ENCODE measurements around the gene MAP7. TPM values are rescaled to one million over a fixed set of nuclear protein-coding genes. Genes with fewer than 3 reads are reported as not detected.
"Not testable (repeated sequence)": the region's sequence is repeated elsewhere in the genome, so short reads cannot be mapped to it uniquely, and the experiment has no call there.

MAP7 gene
- total and polyA plus RNA-seq, 2 experiments from 2014 or later, result 44.7 to 49.2 TPM

- TF ChIP-seq CTCF (conservative IDR thresholded peaks at IDR 0.05; ENCODE audit: low read depth in 2 of 2) (no peak), ZNF114 (CRISPR knock-in tag; IDR thresholded peaks at IDR 0.05) (no peak), EZH2phosphoT487 (IDR thresholded peaks at IDR 0.05; ENCODE audit: unreplicated experiment) (no peak), CREB1 (CRISPR knock-in tag; IDR thresholded peaks at IDR 0.05; ENCODE audit: low read depth) (no peak)
- Mint-ChIP-seq H3K36me3 (ENCODE audit: low read depth) (no peaks in the 10 kb centered on the region; the same call in 2 of the 3 replicates), H3K4me3 (peak overlapping the region; percentile 57; the same call in 2 of the 3 replicates), H3K27me3 (ENCODE audit: insufficient read depth, low read depth, poor library complexity) (peaks cover 5% of the 10 kb centered on the region), H3K27ac (peak overlapping the region; percentile 95), H3K9me3 (no peaks in the 10 kb centered on the region), H3K4me1 (peaks cover 74% of the 10 kb centered on the region)
- no peaks in the 10 kb centered on the region for H3F3A ChIP-seq (replicated peaks; ENCODE audit: low read depth)
- H3K4me3 ChIP-seq, result peak overlapping the region; percentile 20; the same call in 1 of the 2 replicates
- no peaks in the 10 kb centered on the region for H3K9me2 ChIP-seq (ENCODE audit: insufficient read depth)
- no peaks in the 10 kb centered on the region for H3K27me3 ChIP-seq (ENCODE audit: insufficient read depth)
- no peak overlapping the region for H2AFZ ChIP-seq
- peaks cover 65% of the 10 kb centered on the region for H3K79me2 ChIP-seq (replicated peaks; ENCODE audit: insufficient read depth)
- no peak for DNase-seq (ENCODE audit: low spot score)
- H3K4me1 ChIP-seq (ENCODE audit: insufficient read depth), result peaks cover 69% of the 10 kb centered on the region
- H4K20me1 ChIP-seq (replicated peaks; ENCODE audit: insufficient read depth), result no peaks in the 10 kb centered on the region
- no peaks in the 10 kb centered on the region for H3K36me3 ChIP-seq (ENCODE audit: insufficient read depth)
- H3K4me2 ChIP-seq, result peak overlapping the region; percentile 56
- peak; percentile 38 for ATAC-seq
- H3K27ac ChIP-seq (ENCODE audit: low read depth), result peak overlapping the region; percentile 70
These were observed 115.1 kb downstream of the MAP7 start for GRCh38 chr6:136435101-136435500.

- H3K4me3 Mint-ChIP-seq; H3F3A ChIP-seq (replicated peaks; ENCODE audit: low read depth); H3K9me3 Mint-ChIP-seq; ATAC-seq; H3K36me3 ChIP-seq (ENCODE audit: insufficient read depth); H4K20me1 ChIP-seq (replicated peaks; ENCODE audit: insufficient read depth); H3K27ac Mint-ChIP-seq; H3K4me3 ChIP-seq; H3K27me3 Mint-ChIP-seq (ENCODE audit: insufficient read depth, low read depth, poor library complexity); H3K36me3 Mint-ChIP-seq (ENCODE audit: low read depth); DNase-seq (ENCODE audit: low spot score); H3K27ac ChIP-seq (ENCODE audit: low read depth); H3K4me2 ChIP-seq; H3K27me3 ChIP-seq (ENCODE audit: insufficient read depth); H2AFZ ChIP-seq; H3K9me2 ChIP-seq (ENCODE audit: insufficient read depth): not testable (repeated sequence)
- Histone ChIP-seq H3K79me2 (replicated peaks; ENCODE audit: insufficient read depth) (peaks cover 65% of the 10 kb centered on the region), H3K4me1 (ENCODE audit: insufficient read depth) (peaks cover 52% of the 10 kb centered on the region)
- peaks cover 58% of the 10 kb centered on the region for H3K4me1 Mint-ChIP-seq
These were observed 118.9 kb downstream of the MAP7 start for GRCh38 chr6:136431306-136431705.

- H3K27ac ChIP-seq (ENCODE audit: low read depth), result 0 out of 2 replicates have a peak overlapping the region, but pooled peaks have one; percentile 9
- Mint-ChIP-seq H3K27me3 (ENCODE audit: insufficient read depth, low read depth, poor library complexity) (peaks cover 2% of the 10 kb centered on the region), H3K4me1 (peaks cover 53% of the 10 kb centered on the region), H3K36me3 (ENCODE audit: low read depth) (no peaks in the 10 kb centered on the region), H3K27ac (no peak overlapping the region), H3K9me3 (no peaks in the 10 kb centered on the region), H3K4me3 (no peak overlapping the region)
- peaks cover 75% of the 10 kb centered on the region for H3K79me2 ChIP-seq (replicated peaks; ENCODE audit: insufficient read depth)
- no peaks in the 10 kb centered on the region for H3K36me3 ChIP-seq (ENCODE audit: insufficient read depth)
- H3F3A ChIP-seq (replicated peaks; ENCODE audit: low read depth), result no peaks in the 10 kb centered on the region
- no peaks in the 10 kb centered on the region for H3K27me3 ChIP-seq (ENCODE audit: insufficient read depth)
- DNase-seq (ENCODE audit: low spot score) (no peak), ATAC-seq (no peak)
- H3K4me2 ChIP-seq, result no peak overlapping the region
- no peaks in the 10 kb centered on the region for H3K9me2 ChIP-seq (ENCODE audit: insufficient read depth)
- peaks cover 40% of the 10 kb centered on the region for H3K4me1 ChIP-seq (ENCODE audit: insufficient read depth)
- H3K4me3 ChIP-seq, result no peak overlapping the region
- no peaks in the 10 kb centered on the region for H4K20me1 ChIP-seq (replicated peaks; ENCODE audit: insufficient read depth)
- H2AFZ ChIP-seq, result no peak overlapping the region
- no peak for TF ChIP-seq CTCF (conservative IDR thresholded peaks at IDR 0.05; ENCODE audit: low read depth in 2 of 2)
- no peak for TF ChIP-seq POLR2AphosphoS5 (IDR thresholded peaks at IDR 0.05; ENCODE audit: low read depth)
These were observed 120.8 kb downstream of the MAP7 start for GRCh38 chr6:136429264-136430065.
